Inflammatory macrophage (primary cell): ENCODE measurements around the gene SERINC5.
"Not testable (repeated sequence)": the region's sequence is repeated elsewhere in the genome, so short reads cannot be mapped to it uniquely, and the experiment has no call there.

Experiments used
- DNase-seq, 2 donors: peaks; one replicate each; pipeline ENCODE4 v3.0.0-alpha.2; 2020 to 2022

The SERINC5 gene

DNA sequence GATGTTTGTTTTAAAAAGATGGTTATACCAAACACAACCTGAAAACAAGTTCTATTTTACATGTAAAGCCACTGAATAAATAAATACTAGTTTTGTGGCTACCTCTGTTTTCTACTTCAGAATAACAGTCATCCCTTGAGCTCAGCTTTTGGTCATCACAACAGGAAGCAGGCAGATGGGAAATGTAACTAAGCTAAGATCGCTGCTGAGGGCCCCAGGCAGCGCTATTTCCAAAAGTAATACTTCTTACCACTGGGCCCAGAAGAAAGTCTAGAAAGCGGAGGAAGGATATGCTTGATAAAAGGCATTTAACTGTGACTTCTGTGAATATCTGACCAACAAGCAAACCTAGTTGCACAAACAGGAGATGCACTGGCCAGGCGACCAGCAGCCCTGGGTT, 61.4 kb downstream of the SERINC5 start:
- no peak for DNase-seq

- DNase-seq = no peak
Measured at GRCh38 chr5:80193401-80193800, 62.4 kb downstream of the SERINC5 start.

GRCh38 chr5:80192507-80193241, 63.2 kb downstream of the SERINC5 start:
- DNase-seq = no peak

DNA sequence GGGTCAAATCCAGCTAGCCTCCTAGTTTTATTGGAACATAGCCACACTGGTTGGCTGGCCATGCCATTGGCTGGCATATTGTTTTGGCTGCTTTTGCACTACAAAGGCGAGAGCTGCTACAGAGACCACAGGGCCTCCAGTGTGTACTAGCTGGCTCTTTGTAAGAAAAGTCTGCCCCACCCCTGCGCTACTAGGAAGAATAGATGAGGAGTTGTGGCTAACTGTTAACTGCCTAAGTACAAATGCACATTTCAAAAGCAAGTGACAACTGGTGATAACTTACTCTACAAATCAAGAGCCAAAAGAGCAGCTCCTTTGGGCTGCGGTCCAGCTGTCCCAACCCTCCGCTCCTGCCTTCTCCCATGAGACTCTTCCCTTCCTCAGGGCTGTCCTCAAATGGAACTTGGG, 63.9 kb downstream of the SERINC5 start:
- no peak for DNase-seq

- DNase-seq = no peak
Measured at GRCh38 chr5:80191397-80191796, 64.5 kb downstream of the SERINC5 start.

DNA sequence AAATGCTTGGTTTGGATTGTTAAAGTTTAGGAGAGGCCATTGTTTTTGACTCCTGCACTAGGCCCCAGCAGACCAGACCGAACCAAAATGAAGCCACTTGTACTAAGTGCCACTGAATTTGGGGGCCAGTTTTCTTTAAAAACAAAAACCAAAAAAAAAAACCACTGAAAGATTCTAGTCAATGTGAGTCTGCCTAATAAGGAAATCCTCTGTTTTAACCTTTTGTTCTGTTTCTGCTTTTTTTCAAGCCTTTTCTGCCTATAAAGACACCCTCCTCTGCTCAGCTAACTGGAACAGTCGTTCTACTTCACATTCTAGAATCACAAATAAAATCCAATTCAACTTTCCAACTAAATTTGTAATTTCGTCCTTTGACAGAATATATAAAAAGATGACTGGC, 64.9 kb downstream of the SERINC5 start:
- DNase-seq = peak in 1 of 2 donors; percentile 24

DNA sequence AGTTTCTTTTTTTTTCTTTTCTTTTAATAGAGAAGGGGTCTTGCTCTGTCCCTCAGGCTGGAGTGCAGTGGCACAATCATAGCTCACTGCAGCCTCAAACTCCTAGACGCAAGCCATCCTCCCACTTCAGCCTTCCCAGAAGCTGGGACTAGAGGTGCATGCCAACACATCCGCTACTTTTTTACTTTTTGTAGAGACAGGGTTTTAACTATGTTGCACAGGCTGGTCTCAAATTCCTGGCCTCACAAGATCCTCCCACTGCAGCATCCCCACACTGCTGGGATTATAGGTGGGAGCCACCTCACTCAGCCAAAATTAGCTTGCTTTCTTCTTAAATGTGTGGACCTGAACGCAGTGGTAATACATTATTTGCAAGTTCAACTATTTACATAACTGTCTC, 66.1 kb downstream of the SERINC5 start:
- no peak for DNase-seq

DNA sequence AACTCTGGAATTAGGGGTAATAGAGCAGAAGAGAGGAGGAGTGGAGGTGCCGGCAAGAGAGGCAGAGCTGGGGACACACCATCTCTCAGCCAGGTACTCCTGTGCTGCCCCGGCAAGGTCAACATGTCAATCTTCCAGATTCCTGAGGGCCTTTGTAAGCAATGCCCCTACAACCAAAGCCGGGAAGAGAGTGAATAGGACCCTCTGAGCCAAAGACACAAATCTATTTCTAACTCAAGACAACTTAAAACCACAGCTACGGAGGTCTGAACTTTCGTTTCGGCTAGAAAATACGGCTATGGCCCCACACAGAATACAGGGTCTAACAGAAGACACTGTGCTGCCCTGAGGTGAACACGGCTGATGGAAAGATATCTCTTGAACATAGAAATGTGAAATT, 66.6 kb downstream of the SERINC5 start:
- DNase-seq = no peak

GRCh38 chr5:80187421-80188090, 68.3 kb downstream of the SERINC5 start:
- peak; percentile 39 to 46 for DNase-seq

DNA sequence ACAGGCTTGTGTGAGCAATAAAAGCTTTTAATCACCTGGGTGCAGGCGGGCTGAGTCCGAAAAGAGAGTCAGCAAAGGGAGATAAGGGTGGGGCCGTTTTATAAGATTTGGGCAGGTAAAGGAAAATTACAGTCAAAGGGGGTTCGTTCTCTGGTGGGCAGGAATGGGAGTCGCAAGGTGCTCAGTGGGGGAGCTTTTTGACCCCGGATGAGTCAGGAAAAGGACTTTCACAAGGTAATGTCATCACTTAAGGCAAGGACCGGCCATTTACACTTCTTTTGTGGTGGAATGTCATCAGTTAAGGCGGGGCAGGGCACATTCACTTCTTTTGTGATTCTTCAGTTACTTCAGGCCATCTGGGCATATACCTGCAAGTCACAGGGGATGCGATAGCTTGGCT, 70.3 kb downstream of the SERINC5 start:
- DNase-seq = not testable (repeated sequence)

DNA sequence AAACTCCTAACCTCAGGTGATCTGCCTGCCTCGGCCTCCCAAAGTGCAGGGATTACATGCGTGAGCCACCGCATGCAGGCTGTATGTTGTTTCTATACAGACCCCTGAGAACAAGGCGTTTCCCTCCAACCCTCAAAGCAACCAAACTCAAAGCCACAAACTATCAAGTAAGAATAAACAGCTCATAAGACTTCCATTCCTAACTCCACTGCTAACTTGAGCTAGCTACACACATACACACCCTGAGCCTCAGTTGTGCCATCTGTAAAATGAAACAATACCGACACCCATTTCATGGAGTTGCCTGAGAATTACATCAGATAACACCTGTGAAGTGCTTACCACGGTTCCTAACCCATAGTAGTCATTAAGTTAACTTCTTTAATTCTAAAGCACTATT, 70.8 kb downstream of the SERINC5 start:
- DNase-seq = no peak

- no peak for DNase-seq
Measured at GRCh38 chr5:80184235-80185023, 71.4 kb downstream of the SERINC5 start.

- not testable (repeated sequence) for DNase-seq
Measured at GRCh38 chr5:80183728-80184234, 72.1 kb downstream of the SERINC5 start.

GRCh38 chr5:80182809-80183580, 72.9 kb downstream of the SERINC5 start:
- peak; percentile 15 to 27 for DNase-seq

- no peak for DNase-seq
Measured at GRCh38 chr5:80181618-80182211, 74.1 kb downstream of the SERINC5 start.

DNA sequence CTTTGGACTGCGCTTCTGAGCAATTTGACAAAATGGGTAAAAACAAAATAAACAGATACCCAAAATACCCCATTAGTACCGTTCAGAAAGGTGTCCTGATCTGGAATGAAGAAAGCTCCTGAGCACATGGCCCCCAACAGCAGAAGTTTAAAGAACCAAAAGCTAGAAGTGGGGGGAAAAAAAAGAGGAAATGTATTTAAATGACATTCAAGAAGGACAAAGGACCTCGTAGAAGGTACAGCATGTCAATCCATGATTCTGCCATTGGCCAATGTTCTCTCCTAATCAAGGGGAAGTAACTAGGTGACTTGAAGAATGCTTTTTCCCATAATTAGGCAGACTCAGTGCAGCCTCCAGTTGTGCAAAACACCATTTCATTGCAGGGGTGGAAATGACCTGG, 78.6 kb downstream of the SERINC5 start:
- DNase-seq = no peak

DNA sequence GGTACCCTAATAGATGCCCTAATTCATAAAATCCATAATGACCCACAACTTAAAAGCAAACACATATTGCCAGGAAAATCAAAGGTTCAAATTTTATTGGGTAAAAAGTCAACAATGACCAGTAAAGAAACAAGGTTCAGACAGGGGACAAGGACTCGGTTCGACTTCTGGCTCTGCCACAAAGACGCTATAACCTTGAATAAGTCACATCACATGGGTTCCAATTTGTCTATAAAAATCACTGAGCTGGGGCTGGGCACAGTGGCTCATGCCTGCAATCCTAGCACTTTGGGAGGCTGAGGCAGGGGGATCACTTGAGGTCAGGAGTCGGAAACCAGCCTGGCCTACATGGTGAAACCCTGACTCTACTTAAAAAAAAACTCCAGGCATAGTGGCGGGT, 80.5 kb downstream of the SERINC5 start:
- no peak for DNase-seq

- peak; percentile 11 to 64 for DNase-seq
Measured at GRCh38 chr5:80174790-80175189, 81.1 kb downstream of the SERINC5 start.

- DNase-seq = no peak
Measured at GRCh38 chr5:80172067-80172695, 83.7 kb downstream of the SERINC5 start.

GRCh38 chr5:80170117-80170535, 85.7 kb downstream of the SERINC5 start:
- no peak for DNase-seq

GRCh38 chr5:80168388-80169028, 87.3 kb downstream of the SERINC5 start:
- no peak for DNase-seq
